ENCODE data around the gene GRWD1. TPM values are rescaled to one million over a fixed set of nuclear protein-coding genes. Genes with fewer than 3 reads are reported as not detected.

GRWD1 gene
- total RNA-seq, 2 experiments from 2014 or later = 91.1 to 98.5 TPM

DNA sequence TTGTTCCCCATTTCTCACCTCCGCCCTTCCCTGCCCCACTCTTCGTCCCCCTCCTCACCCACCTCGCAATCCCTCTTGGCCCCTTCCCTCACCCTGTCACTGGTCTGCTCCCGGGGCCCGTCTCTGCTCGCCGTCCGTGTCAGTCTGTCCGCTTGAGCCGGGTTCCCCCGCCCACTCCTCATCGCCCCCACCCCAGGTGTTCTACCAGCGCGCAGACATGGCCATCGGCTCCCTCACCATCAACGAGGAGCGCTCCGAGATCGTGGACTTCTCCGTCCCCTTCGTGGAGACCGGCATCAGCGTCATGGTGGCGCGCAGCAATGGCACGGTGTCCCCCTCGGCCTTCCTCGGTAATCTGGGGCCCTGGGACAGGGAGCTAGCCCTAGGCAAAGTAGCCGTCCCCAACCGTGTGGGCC, 30.0 kb upstream of the GRWD1 start:
- Mint-ChIP-seq H3K9me3 (no peaks in the 10 kb centered on the region), H3K27ac (no peak overlapping the region), H3K4me3 (no peak overlapping the region)

DNA sequence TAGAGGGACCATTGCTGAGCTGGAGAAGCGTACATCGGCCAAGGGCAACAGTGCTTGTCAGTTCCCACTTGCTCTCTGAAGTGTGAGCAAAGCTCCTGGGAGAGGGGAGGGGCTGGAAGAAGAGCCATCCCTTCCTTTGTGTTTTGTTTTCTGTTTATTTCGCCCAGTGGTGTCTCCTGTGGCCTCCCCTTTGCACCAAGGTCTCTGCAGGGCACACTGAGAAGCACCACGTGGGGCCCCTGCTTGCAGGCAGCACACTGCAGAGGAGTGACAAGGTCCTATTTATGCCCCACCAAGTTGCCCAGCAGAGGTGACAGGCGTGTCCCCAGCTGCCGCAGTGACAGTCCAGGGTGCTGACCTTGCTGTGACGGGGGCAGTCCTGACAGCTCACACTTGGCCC, 28.4 kb upstream of the GRWD1 start:
- Mint-ChIP-seq H3K9me3 (no peaks in the 10 kb centered on the region), H3K27ac (no peak overlapping the region), H3K4me1 (peaks cover 17% of the 10 kb centered on the region), H3K4me3 (no peak overlapping the region), H3K27me3 (peaks cover 46% of the 10 kb centered on the region), H3K36me3 (no peaks in the 10 kb centered on the region)
- no peak for DNase-seq

More for the DNA sequence above, 30.0 kb upstream of the GRWD1 start:
- DNase-seq = no peak
- Mint-ChIP-seq H3K27me3 (peaks cover 46% of the 10 kb centered on the region), H3K4me1 (peaks cover 17% of the 10 kb centered on the region), H3K36me3 (no peaks in the 10 kb centered on the region)

DNA sequence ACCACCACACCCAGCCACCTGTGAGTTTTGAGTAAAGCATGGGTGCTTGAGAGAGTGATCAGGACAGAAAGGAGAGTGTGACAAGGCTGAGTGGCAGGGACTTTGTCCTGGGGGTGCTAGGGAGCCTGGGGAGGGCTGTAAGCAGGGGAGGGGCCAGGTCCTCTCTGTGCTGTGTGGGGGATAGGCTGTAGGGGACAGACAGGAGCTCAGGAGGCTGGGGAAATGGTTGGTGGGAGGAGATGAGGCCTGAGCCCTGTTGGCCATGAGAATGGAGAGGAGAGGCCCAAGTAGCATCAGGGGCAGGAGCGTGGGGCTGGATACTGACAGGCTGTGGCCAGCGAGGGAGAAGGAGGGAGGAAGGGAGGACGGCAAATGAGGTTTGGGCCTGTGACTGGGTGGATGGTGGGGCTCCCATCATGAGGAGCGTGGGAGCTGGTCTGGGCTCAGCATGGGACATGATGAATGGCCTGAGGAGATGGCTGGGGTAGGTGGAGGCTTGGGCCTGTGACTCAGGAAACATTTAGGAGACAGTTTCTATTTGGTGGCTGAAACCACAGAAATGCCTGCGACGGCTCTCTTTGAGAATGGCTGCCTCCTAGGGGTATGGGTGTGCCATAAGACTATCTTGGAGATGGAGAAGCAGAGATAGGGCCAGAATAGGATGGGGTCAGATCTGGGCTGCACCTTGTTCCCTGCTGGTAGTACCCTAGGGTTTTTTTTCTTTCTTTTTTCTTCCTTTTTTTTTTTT, 27.3 kb upstream of the GRWD1 start:
- peaks cover 47% of the 10 kb centered on the region for H3K27me3 Mint-ChIP-seq
- no peaks in the 10 kb centered on the region for H3K36me3 Mint-ChIP-seq
- peak overlapping the region; percentile 71 for H3K27ac Mint-ChIP-seq
- H3K4me3 Mint-ChIP-seq = peak overlapping the region; percentile 60
- DNase-seq = no peak
- no peaks in the 10 kb centered on the region for H3K9me3 Mint-ChIP-seq
- H3K4me1 Mint-ChIP-seq = peaks cover 17% of the 10 kb centered on the region

DNA sequence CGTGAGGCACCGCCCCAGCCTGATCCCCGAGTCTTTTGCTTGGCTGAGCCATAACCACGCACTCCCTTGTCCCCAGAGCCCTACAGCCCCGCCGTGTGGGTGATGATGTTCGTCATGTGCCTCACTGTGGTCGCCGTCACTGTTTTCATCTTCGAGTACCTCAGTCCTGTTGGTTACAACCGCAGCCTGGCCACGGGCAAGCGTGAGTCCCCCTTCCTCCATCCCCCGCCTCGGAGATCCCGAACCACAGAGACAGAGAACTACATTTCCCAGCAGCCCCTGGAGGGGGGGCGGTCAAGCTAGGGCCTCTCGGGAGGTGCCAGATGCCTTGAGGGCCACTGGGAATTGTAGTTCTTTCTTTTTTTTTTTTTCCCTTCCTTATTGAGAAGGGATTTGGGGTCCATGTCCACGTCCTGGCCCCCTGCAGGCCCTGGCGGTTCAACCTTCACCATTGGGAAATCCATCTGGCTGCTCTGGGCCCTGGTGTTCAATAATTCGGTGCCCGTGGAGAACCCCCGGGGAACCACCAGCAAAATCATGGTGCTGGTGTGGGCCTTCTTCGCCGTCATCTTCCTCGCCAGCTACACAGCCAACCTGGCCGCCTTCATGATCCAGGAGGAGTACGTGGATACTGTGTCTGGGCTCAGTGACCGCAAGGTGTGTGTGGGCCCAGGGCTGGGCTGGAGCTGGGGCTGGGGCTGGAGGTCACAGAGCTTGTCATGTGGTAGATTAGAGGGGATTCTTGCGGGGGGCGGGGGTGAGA, 26.4 kb upstream of the GRWD1 start:
- Mint-ChIP-seq H3K27ac (peak overlapping the region; percentile 71), H3K4me3 (peak overlapping the region; percentile 60), H3K9me3 (no peaks in the 10 kb centered on the region), H3K27me3 (peaks cover 42% of the 10 kb centered on the region), H3K36me3 (no peaks in the 10 kb centered on the region), H3K4me1 (peaks cover 17% of the 10 kb centered on the region)
- peak; percentile 79 for DNase-seq

DNA sequence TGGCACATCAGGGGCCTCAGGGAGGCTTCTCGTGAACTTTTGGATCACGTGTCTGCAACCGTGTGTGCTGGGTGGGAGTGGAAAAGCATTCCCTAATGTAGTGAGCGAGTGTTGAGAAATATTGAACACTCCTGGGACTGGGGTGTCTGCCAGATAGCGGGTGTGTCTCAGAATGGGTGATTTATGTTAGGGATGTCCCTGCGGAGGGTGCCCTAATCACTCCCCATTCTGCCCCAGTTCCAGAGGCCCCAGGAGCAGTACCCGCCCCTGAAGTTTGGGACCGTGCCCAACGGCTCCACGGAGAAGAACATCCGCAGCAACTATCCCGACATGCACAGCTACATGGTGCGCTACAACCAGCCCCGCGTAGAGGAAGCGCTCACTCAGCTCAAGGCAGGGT, 24.2 kb upstream of the GRWD1 start:
- Mint-ChIP-seq H3K27ac (no peak overlapping the region), H3K27me3 (peaks cover 34% of the 10 kb centered on the region), H3K4me1 (peaks cover 18% of the 10 kb centered on the region), H3K36me3 (no peaks in the 10 kb centered on the region), H3K4me3 (no peak overlapping the region), H3K9me3 (no peaks in the 10 kb centered on the region)
- no peak for DNase-seq

DNA sequence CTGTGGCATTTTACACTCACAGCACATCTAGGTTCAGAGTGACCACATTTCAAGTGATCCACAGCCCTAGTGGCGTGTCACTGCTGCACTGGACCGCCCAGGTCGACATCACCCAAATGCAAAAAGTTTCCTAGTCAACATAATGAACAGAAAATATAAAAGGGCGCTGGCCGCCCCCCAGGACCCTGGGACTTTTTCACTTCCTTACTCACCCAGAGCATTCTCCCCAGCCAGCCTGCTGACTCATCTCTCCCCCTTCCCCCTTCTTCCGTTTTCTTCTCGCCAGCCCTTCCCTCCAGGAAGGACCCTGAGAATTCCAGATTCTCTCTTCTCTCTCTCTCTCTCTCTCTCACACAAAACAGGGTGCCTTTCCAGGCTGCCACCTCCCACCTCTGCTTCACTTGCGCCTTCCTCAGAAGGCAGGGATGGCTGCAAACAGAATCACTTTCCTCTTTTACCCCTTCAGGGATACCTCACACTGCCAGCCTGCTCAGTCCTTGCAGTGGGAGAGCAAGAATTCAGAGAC, 21.0 kb upstream of the GRWD1 start:
- peaks cover 14% of the 10 kb centered on the region for H3K27me3 Mint-ChIP-seq
- peaks cover 5% of the 10 kb centered on the region for H3K4me1 Mint-ChIP-seq
- H3K36me3 Mint-ChIP-seq = no peaks in the 10 kb centered on the region
- peak overlapping the region; percentile 19 for H3K4me3 Mint-ChIP-seq
- no peaks in the 10 kb centered on the region for H3K9me3 Mint-ChIP-seq
- no peak for DNase-seq
- peak overlapping the region; percentile 5 for H3K27ac Mint-ChIP-seq

DNA sequence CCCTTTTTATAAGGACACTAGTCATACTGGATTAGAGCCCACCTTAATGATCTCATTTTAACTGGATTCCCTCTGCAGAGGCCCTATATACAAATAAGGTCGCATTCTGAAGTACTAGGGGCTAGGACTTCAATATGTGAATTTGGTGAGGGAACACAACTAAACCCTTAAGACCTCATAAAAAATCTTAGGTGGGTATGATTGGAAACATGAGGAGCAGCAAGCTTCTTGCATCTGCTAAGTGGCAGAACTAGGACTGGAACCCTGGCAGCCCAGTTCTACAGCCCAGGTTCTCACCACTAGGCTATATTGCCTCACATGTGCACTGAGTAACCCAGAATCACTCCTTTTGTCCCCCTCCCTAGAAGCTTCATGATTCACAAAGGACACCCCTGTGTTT, 17.1 kb upstream of the GRWD1 start:
- H3K4me3 Mint-ChIP-seq = no peak overlapping the region
- DNase-seq = no peak
- no peaks in the 10 kb centered on the region for H3K9me3 Mint-ChIP-seq
- peaks cover 9% of the 10 kb centered on the region for H3K27me3 Mint-ChIP-seq
- H3K4me1 Mint-ChIP-seq = peaks cover 5% of the 10 kb centered on the region
- H3K27ac Mint-ChIP-seq = no peak overlapping the region
- peaks cover 2% of the 10 kb centered on the region for H3K36me3 Mint-ChIP-seq

DNA sequence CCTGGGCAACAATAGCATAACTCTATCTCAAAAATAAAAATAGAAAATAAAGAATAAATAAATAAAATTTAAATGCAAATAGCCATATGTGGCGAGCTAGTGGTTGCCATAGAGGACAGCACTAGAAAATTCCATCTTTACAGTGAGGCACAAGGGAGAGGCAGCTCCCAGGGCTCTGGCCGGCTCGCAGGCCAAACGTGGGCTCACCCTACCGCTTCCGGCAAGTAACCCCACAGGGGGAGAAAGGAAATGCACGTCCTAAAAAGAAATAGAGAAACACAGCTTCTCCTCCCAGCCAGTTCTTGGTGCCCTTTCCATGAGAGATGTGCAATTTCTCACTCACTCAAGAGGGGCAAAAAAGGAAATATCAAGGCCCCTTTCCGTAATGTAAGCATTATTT, 12.4 kb upstream of the GRWD1 start:
- H3K36me3 Mint-ChIP-seq = peaks cover 2% of the 10 kb centered on the region
- H3K27me3 Mint-ChIP-seq = peaks cover 14% of the 10 kb centered on the region
- no peak overlapping the region for H3K27ac Mint-ChIP-seq
- H3K9me3 Mint-ChIP-seq = no peaks in the 10 kb centered on the region
- no peak for DNase-seq
- H3K4me3 Mint-ChIP-seq = no peak overlapping the region
- H3K4me1 Mint-ChIP-seq = no peaks in the 10 kb centered on the region

DNA sequence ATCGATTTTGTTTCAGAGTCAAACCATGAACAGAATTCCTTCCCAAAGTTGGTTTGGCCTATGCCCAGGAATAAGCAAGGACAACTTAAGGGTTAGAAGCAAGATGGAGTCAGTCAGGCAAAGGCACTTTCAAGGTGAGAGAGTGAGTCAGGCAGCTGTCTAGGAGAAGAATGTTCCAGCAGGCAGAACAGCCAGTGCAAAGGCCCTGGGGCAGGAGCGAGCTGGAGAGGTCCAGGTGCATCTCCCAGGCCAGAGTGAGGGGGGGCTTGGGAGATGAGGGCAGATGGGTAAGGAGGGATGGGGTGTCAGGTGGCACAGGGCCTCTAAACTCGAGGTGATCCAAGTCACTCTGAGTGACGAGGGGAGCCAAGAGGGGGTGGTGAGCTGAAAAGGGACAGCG, 9.2 kb upstream of the GRWD1 start:
- no peak for DNase-seq
- Mint-ChIP-seq H3K4me3 (no peak overlapping the region), H3K36me3 (peaks cover 2% of the 10 kb centered on the region)

DNA sequence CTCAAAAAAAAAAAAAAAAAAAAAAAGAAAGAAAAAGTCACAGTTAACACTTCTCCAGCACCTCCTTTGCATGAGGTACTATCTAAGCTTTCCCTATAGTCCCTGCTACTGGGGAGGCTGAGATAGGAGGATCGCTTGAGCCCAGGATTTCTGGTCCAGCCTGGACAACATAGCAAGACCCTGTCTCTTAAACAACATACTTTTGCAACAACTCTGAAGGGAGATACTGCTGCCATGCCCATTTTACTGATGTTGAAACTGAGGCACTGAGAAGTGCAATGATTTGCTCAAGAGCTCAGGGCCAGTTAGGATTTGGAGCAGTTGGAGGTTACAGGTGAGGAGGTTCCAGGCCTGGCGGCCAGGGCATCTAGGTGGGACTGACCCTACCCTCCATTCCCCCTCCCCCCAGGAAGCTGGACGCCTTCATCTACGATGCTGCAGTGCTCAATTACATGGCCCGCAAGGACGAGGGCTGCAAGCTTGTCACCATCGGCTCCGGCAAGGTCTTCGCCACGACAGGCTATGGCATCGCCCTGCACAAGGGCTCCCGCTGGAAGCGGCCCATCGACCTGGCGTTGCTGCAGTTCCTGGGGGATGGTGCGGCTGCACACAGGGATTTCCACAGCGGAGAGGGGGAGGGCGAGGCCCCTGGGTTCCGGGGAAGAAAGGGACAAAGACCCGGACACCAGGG, 4.3 kb upstream of the GRWD1 start:
- Mint-ChIP-seq H3K36me3 (peaks cover 10% of the 10 kb centered on the region), H3K9me3 (no peaks in the 10 kb centered on the region), H3K4me3 (peak overlapping the region; percentile 37), H3K27ac (no peak overlapping the region), H3K4me1 (peaks cover 14% of the 10 kb centered on the region), H3K27me3 (peaks cover 40% of the 10 kb centered on the region)
- DNase-seq = no peak

More for the DNA sequence above, 9.2 kb upstream of the GRWD1 start:
- no peaks in the 10 kb centered on the region for H3K4me1 Mint-ChIP-seq
- H3K27ac Mint-ChIP-seq = no peak overlapping the region
- H3K9me3 Mint-ChIP-seq = no peaks in the 10 kb centered on the region
- H3K27me3 Mint-ChIP-seq = peaks cover 28% of the 10 kb centered on the region

DNA sequence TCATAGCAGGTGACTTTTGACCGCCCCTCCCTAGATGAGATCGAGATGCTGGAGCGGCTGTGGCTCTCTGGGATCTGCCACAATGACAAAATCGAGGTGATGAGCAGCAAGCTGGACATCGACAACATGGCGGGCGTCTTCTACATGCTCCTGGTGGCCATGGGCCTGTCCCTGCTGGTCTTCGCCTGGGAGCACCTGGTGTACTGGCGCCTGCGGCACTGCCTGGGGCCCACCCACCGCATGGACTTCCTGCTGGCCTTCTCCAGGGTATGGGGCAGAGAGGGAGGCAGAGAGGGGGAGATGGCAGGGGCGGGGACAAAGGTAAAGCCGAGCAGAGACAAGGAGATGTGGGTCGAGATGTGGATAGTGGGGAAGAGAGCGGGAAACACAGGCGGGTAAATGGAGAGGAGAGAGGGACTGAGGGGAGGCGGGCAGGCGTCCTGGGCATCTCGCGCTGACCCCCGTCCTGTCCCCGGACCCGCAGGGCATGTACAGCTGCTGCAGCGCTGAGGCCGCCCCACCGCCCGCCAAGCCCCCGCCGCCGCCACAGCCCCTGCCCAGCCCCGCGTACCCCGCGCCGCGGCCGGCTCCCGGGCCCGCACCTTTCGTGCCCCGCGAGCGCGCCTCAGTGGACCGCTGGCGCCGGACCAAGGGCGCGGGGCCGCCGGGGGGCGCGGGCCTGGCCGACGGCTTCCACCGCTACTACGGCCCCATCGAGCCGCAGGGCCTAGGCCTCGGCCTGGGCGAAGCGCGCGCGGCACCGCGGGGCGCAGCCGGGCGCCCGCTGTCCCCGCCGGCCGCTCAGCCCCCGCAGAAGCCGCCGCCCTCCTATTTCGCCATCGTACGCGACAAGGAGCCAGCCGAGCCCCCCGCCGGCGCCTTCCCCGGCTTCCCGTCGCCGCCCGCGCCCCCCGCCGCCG, 3.4 kb upstream of the GRWD1 start:
- peaks cover 15% of the 10 kb centered on the region for H3K36me3 Mint-ChIP-seq
- H3K4me1 Mint-ChIP-seq = peaks cover 19% of the 10 kb centered on the region
- DNase-seq = no peak
- no peak overlapping the region for H3K27ac Mint-ChIP-seq
- H3K4me3 Mint-ChIP-seq = peak overlapping the region; percentile 18
- H3K9me3 Mint-ChIP-seq = no peaks in the 10 kb centered on the region
- peaks cover 39% of the 10 kb centered on the region for H3K27me3 Mint-ChIP-seq

DNA sequence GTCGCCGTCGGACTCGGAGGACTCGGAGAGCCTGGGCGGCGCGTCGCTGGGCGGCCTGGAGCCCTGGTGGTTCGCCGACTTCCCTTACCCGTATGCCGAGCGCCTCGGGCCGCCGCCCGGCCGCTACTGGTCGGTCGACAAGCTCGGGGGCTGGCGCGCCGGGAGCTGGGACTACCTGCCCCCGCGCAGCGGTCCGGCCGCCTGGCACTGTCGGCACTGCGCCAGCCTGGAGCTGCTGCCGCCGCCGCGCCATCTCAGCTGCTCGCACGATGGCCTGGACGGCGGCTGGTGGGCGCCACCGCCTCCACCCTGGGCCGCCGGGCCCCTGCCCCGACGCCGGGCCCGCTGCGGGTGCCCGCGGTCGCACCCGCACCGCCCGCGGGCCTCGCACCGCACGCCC, 2.5 kb upstream of the GRWD1 start:
- H3K9me3 Mint-ChIP-seq = no peaks in the 10 kb centered on the region
- peaks cover 32% of the 10 kb centered on the region for H3K27me3 Mint-ChIP-seq
- no peak for DNase-seq
- H3K27ac Mint-ChIP-seq = no peak overlapping the region
- peaks cover 27% of the 10 kb centered on the region for H3K4me1 Mint-ChIP-seq
- H3K36me3 Mint-ChIP-seq = peaks cover 24% of the 10 kb centered on the region
- no peak overlapping the region for H3K4me3 Mint-ChIP-seq

DNA sequence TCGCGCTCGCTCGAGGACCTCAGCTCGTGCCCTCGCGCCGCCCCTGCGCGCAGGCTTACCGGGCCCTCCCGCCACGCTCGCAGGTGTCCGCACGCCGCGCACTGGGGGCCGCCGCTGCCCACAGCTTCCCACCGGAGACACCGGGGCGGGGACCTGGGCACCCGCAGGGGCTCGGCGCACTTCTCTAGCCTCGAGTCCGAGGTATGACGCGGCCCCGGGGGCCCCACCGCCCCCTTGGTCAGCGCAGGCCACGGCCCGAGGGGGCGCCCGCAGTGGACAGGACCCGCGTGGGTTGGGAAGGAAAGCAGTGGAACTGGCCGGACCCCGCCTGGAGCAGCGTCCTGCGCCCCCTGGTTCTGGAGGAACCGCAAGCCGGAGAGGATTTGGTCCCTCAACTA, 2.1 kb upstream of the GRWD1 start:
- H3K4me1 Mint-ChIP-seq = peaks cover 31% of the 10 kb centered on the region
- DNase-seq = no peak
- no peak overlapping the region for H3K27ac Mint-ChIP-seq
- H3K9me3 Mint-ChIP-seq = no peaks in the 10 kb centered on the region
- peaks cover 29% of the 10 kb centered on the region for H3K36me3 Mint-ChIP-seq
- H3K27me3 Mint-ChIP-seq = peaks cover 32% of the 10 kb centered on the region
- H3K4me3 Mint-ChIP-seq = no peak overlapping the region

Data from activated naive CD8-positive, alpha-beta T cell treated with anti-CD3 and anti-CD28 coated beads for 36 hours (primary cell).